Measurements from ENCODE around the gene MIP. TPM values are rescaled to one million over a fixed set of nuclear protein-coding genes. Genes with fewer than 3 reads are reported as not detected.

The MIP gene
- total and polyA plus RNA-seq, 2 of the 4 experiments (the other 2 are of a cell fraction): not detected

GRCh38 chr12:56414401-56414800 lies 40.1 kb downstream of the MIP start:
- in situ Hi-C loops (cut with MboI; ENCODE audit: low sequenced_read_pairs) (no loop called here), dilution Hi-C loops (cut with HindIII; ENCODE audit: low sequenced_read_pairs, unreplicated experiment) (no loop called here), intact Hi-C loops (cut with micrococcal nuclease) (no loop called here)
- H4K20me1 ChIP-seq (ENCODE audit: insufficient read depth, low read length): no peaks in the 10 kb centered on the region
- H3K79me1 ChIP-seq (ENCODE audit: low read depth in 1 of 2, low read length in 2 of 2): no peaks in the 10 kb centered on the region
- no peak overlapping the region for H2BK15ac ChIP-seq (ENCODE audit: low read depth, low read length)
- no peak overlapping the region for H2AK9ac ChIP-seq (replicated peaks; ENCODE audit: low read depth, low read length, poor library complexity)
- WGBS, 2 experiments (ENCODE audit: extremely low coverage in 2 of 2, insufficient read length in 1 of 2): no CpG with 5 or more reads among the region's 3 CpGs
- no peak overlapping the region for H3K18ac ChIP-seq (ENCODE audit: low read depth, low read length)
- ATAC-seq (ENCODE audit: low read depth): no peak
- no peaks in the 10 kb centered on the region for H3K9me3 ChIP-seq (ENCODE audit: control insufficient read depth, insufficient read depth, low read length)
- H2BK5ac ChIP-seq (ENCODE audit: low read depth, low read length, poor library complexity, severe bottlenecking): no peak overlapping the region
- no peak overlapping the region for H3K27ac ChIP-seq (ENCODE audit: insufficient read depth, low read length)
- no peak for TF ChIP-seq USF2 (IDR thresholded peaks at IDR 0.05; ENCODE audit: low read depth, low read length)
- no peak for TF ChIP-seq MAZ (IDR thresholded peaks at IDR 0.05; ENCODE audit: borderline replicate concordance, low read depth, low read length)
- no peak for TF ChIP-seq RAD21 (IDR thresholded peaks at IDR 0.05; ENCODE audit: low read length)
- TF ChIP-seq ELK1 (IDR thresholded peaks at IDR 0.05; ENCODE audit: borderline replicate concordance, low read depth, low read length): no peak
- TF ChIP-seq FOS (IDR thresholded peaks at IDR 0.05; ENCODE audit: low read depth, low read length): no peak
- TF ChIP-seq CHD1 (IDR thresholded peaks at IDR 0.05; ENCODE audit: low read depth, low read length): no peak
- TF ChIP-seq NFE2L2 (IDR thresholded peaks at IDR 0.05; ENCODE audit: low read depth, low read length): no peak
- no peak for TF ChIP-seq RCOR1 (IDR thresholded peaks at IDR 0.05; ENCODE audit: insufficient replicate concordance, low read length)
- no peak for TF ChIP-seq CTCF (conservative IDR thresholded peaks at IDR 0.05; ENCODE audit: low read depth, low read length)
- TF ChIP-seq MXI1 (IDR thresholded peaks at IDR 0.05; ENCODE audit: borderline replicate concordance, low read depth, low read length): no peak
- no peaks in the 10 kb centered on the region for H3K4me1 ChIP-seq (ENCODE audit: control insufficient read depth, insufficient read depth, low read length)
- no peak overlapping the region for H2AFZ ChIP-seq (replicated peaks; ENCODE audit: low read length, poor library complexity)
- no peak overlapping the region for H3K4me3 ChIP-seq (ENCODE audit: insufficient read depth, low read depth, low read length)
- ChIA-PET POLR2A (ENCODE audit: unreplicated experiment) (no interaction called here), CTCF (no interaction called here)
- DNase-seq: no peak
- no peak overlapping the region for H2BK20ac ChIP-seq (ENCODE audit: low read depth, low read length)
- H3K9ac ChIP-seq (ENCODE audit: low read depth, low read length): no peak overlapping the region
- no peak overlapping the region for H4K91ac ChIP-seq (ENCODE audit: insufficient read depth, low read depth, low read length)
- no peaks in the 10 kb centered on the region for H3K9me1 ChIP-seq (ENCODE audit: insufficient read depth, low read length)
- no peak overlapping the region for H3K4ac ChIP-seq (ENCODE audit: low read depth, low read length)
- H3K27me3 ChIP-seq (ENCODE audit: control insufficient read depth, insufficient read depth, low read length): no peaks in the 10 kb centered on the region
- H2BK120ac ChIP-seq (ENCODE audit: low read depth, low read length): no peak overlapping the region
- H3K56ac ChIP-seq (ENCODE audit: extremely low read depth, insufficient read depth, low read length): no peak overlapping the region
- H3K14ac ChIP-seq (replicated peaks; ENCODE audit: low read depth, low read length): no peak overlapping the region
- no peak overlapping the region for H4K5ac ChIP-seq (ENCODE audit: low read depth, low read length)
- H3K36me3 ChIP-seq (ENCODE audit: control insufficient read depth, insufficient read depth, low read length): 0 out of 2 replicates have a peak, but pooled peaks cover 5% of the 10 kb centered on the region
- H3K23ac ChIP-seq (ENCODE audit: low read depth, low read length): no peak overlapping the region
- no peak overlapping the region for H4K8ac ChIP-seq (ENCODE audit: low read depth in 2 of 2, low read length in 2 of 2)
- no TSS peak for BruUV-seq (replicated peaks)
- no peak overlapping the region for H3K4me2 ChIP-seq (ENCODE audit: low read depth, low read length)
- no peak overlapping the region for H2AK5ac ChIP-seq (ENCODE audit: low read depth, low read length)
